Stromal cell of bone marrow (primary cell): ENCODE results near the gene AKAP17A.
"Not testable (repeated sequence)": the region's sequence is repeated elsewhere in the genome, so short reads cannot be mapped to it uniquely, and the experiment has no call there.

Experiments used
- DNase-seq: peaks from one replicate; pipeline ENCODE4 v3.0.0-alpha.2; 2012; ENCODE audit warnings: low read depth

The AKAP17A gene

GRCh38 chrX:1591102-1591862 lies at the start of gene AKAP17A:
TSS of gene AKAP17A (plus strand) at chrX:1591604. CDS start at chrX:1593463, 1,859 bp downstream.
- peak; percentile 85 for DNase-seq

GRCh38 chrX:1542994-1543725 lies 48.2 kb upstream of the AKAP17A start:
- no peak for DNase-seq

- DNase-seq = no peak
These were observed 45.5 kb upstream of the AKAP17A start for GRCh38 chrX:1545776-1546408.

GRCh38 chrX:1546691-1547251 lies 44.6 kb upstream of the AKAP17A start:
- DNase-seq = no peak

GRCh38 chrX:1551959-1552546 lies 39.4 kb upstream of the AKAP17A start:
- DNase-seq = no peak

GRCh38 chrX:1554469-1555210 lies 36.8 kb upstream of the AKAP17A start:
- no peak for DNase-seq

- no peak for DNase-seq
These were observed 36.0 kb upstream of the AKAP17A start for GRCh38 chrX:1555370-1555769.

GRCh38 chrX:1557442-1557841 lies 34.0 kb upstream of the AKAP17A start:
- DNase-seq = not testable (repeated sequence)

GRCh38 chrX:1558761-1559468 lies 32.5 kb upstream of the AKAP17A start:
- no peak for DNase-seq

GRCh38 chrX:1561164-1561563 lies 30.2 kb upstream of the AKAP17A start:
- DNase-seq = no peak

- DNase-seq = not testable (repeated sequence)
These were observed 27.3 kb upstream of the AKAP17A start for GRCh38 chrX:1564077-1564476.

- no peak for DNase-seq
These were observed 26.4 kb upstream of the AKAP17A start for GRCh38 chrX:1564750-1565683.

- DNase-seq = not testable (repeated sequence)
These were observed 17.2 kb upstream of the AKAP17A start for GRCh38 chrX:1574181-1574580.

- DNase-seq = no peak
These were observed 15.0 kb upstream of the AKAP17A start for GRCh38 chrX:1576201-1576992.

GRCh38 chrX:1577845-1578244 lies 13.6 kb upstream of the AKAP17A start:
- no peak for DNase-seq

- DNase-seq = no peak
These were observed 12.8 kb upstream of the AKAP17A start for GRCh38 chrX:1578511-1579173.

GRCh38 chrX:1581132-1581531 lies 10.3 kb upstream of the AKAP17A start:
- DNase-seq = no peak

GRCh38 chrX:1582686-1583437 lies 8.5 kb upstream of the AKAP17A start:
- DNase-seq = no peak
